ENCODE results near the gene FAM83D.

FAM83D gene

DNA sequence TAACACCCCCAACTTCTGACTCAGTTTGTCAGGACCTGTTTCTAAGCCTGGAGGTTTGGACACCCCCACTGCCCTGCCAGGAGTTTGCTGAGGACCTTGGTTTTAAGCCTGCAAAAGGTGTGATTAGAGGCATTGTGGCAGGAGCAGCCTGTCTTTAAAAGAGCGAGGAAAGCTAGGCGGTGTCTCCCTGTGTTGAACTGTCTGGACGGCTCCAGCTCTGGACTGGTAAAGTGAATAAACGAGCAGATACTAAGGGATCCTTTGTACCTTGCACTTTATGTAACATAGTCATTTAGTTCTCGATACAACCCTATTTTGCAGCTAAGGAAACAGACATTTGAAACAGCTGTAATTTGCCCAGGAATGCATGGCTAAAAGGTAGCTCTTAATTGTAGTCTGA, 14.4 kb downstream of the FAM83D start:
- Histone ChIP-seq H3K79me1 (replicated peaks; ENCODE audit: low read length, poor library complexity, severe bottlenecking) (peaks cover 36% of the 10 kb centered on the region), H3K4ac (ENCODE audit: low read depth in 1 of 2, low read length in 2 of 2) (no peak overlapping the region), H4K91ac (ENCODE audit: low read length) (no peak overlapping the region), H3K4me2 (ENCODE audit: low read length, poor library complexity, severe bottlenecking) (no peak overlapping the region), H3K4me1 (ENCODE audit: control insufficient read depth, insufficient read depth, low read depth, low read length) (peaks cover 6% of the 10 kb centered on the region), H2BK15ac (ENCODE audit: low read depth, poor library complexity, severe bottlenecking) (no peak overlapping the region), H2BK5ac (ENCODE audit: low read depth, low read length, poor library complexity, severe bottlenecking) (no peak overlapping the region), H2AFZ (ENCODE audit: low read depth, low read length) (no peak overlapping the region), H3K4me3 (ENCODE audit: insufficient read depth in 1 of 2, low read depth in 1 of 2, low read length in 2 of 2) (no peak overlapping the region), H2AK5ac (ENCODE audit: low read length, severe bottlenecking) (no peak overlapping the region), H3K23ac (ENCODE audit: low read length in 2 of 2) (no peak overlapping the region), H2BK12ac (ENCODE audit: low read length in 2 of 2) (no peak overlapping the region), H4K8ac (ENCODE audit: low read length) (no peak overlapping the region), H3K27ac (ENCODE audit: low read length, poor library complexity, severe bottlenecking) (no peak overlapping the region), H3K36me3 (ENCODE audit: control insufficient read depth in 1 of 2, insufficient read depth in 2 of 2, low read depth in 1 of 2, low read length in 2 of 2) (no peaks in the 10 kb centered on the region), H3K14ac (ENCODE audit: low read length in 2 of 2) (no peak overlapping the region), H3K27me3 (ENCODE audit: control insufficient read depth in 1 of 2, insufficient read depth in 1 of 2, low read length in 2 of 2) (no peaks in the 10 kb centered on the region), H3K9me3 (ENCODE audit: control insufficient read depth, low read length) (no peaks in the 10 kb centered on the region), H2BK120ac (ENCODE audit: low read depth, low read length) (no peak overlapping the region), H3K18ac (ENCODE audit: low read depth in 1 of 2, low read length in 2 of 2) (no peak overlapping the region), H3K9ac (ENCODE audit: low read length) (no peak overlapping the region)
- DNase-seq = no peak
- 95% methylated on average over 5 of the region's 5 CpGs for WGBS

DNA sequence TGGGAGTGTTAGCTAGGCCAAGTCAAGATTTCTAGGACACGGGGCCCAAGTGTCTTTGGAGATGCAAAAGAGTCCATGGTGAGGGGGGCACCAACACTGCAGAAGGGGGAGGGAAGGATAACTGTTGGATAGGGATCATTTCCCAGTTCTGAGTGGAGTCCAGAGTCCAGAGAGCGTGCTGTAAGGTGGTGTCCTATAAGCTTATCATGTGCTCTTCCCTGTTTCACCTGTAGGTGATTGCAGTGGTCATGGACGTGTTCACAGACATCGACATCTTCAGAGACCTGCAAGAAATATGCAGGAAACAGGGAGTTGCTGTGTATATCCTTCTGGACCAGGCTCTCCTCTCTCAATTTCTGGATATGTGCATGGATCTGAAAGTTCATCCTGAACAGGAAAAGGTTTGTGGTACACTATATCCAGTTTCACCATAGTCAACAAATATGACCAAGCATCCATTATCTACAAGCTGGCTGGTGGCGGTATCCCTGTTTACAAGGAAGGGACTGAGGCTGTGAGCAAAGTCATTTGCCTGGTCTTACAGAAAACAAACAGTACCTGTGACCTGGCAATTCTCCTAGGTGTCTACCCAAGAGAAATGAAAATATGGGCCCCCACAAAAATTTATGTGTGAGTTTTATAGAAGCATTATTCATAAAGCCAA, 15.6 kb downstream of the FAM83D start:
- no peaks in the 10 kb centered on the region for H3K4me1 ChIP-seq (ENCODE audit: control insufficient read depth, insufficient read depth, low read depth, low read length)
- H3K27me3 ChIP-seq (ENCODE audit: control insufficient read depth in 1 of 2, insufficient read depth in 1 of 2, low read length in 2 of 2) = no peaks in the 10 kb centered on the region
- DNase-seq = no peak
- no peaks in the 10 kb centered on the region for H3K9me3 ChIP-seq (ENCODE audit: control insufficient read depth, low read length)
- no peak overlapping the region for H3K23ac ChIP-seq (ENCODE audit: low read length in 2 of 2)
- no peak overlapping the region for H2AFZ ChIP-seq (ENCODE audit: low read depth, low read length)
- H3K18ac ChIP-seq (ENCODE audit: low read depth in 1 of 2, low read length in 2 of 2) = no peak overlapping the region
- no peak overlapping the region for H2BK15ac ChIP-seq (ENCODE audit: low read depth, poor library complexity, severe bottlenecking)
- no peak overlapping the region for H4K91ac ChIP-seq (ENCODE audit: low read length)
- H3K79me1 ChIP-seq (replicated peaks; ENCODE audit: low read length, poor library complexity, severe bottlenecking) = peaks cover 34% of the 10 kb centered on the region
- no peak overlapping the region for H2BK120ac ChIP-seq (ENCODE audit: low read depth, low read length)
- H3K9ac ChIP-seq (ENCODE audit: low read length) = no peak overlapping the region
- H2AK5ac ChIP-seq (ENCODE audit: low read length, severe bottlenecking) = no peak overlapping the region
- no peak overlapping the region for H3K27ac ChIP-seq (ENCODE audit: low read length, poor library complexity, severe bottlenecking)
- H3K4me3 ChIP-seq (ENCODE audit: insufficient read depth in 1 of 2, low read depth in 1 of 2, low read length in 2 of 2) = no peak overlapping the region
- no peak overlapping the region for H2BK12ac ChIP-seq (ENCODE audit: low read length in 2 of 2)
- H3K36me3 ChIP-seq (ENCODE audit: control insufficient read depth in 1 of 2, insufficient read depth in 2 of 2, low read depth in 1 of 2, low read length in 2 of 2) = no peaks in the 10 kb centered on the region
- WGBS = 97% methylated on average over 5 of the region's 5 CpGs
- H3K4ac ChIP-seq (ENCODE audit: low read depth in 1 of 2, low read length in 2 of 2) = no peak overlapping the region
- H3K14ac ChIP-seq (ENCODE audit: low read length in 2 of 2) = no peak overlapping the region
- H2BK5ac ChIP-seq (ENCODE audit: low read depth, low read length, poor library complexity, severe bottlenecking) = no peak overlapping the region
- no peak overlapping the region for H4K8ac ChIP-seq (ENCODE audit: low read length)
- no peak overlapping the region for H3K4me2 ChIP-seq (ENCODE audit: low read length, poor library complexity, severe bottlenecking)

DNA sequence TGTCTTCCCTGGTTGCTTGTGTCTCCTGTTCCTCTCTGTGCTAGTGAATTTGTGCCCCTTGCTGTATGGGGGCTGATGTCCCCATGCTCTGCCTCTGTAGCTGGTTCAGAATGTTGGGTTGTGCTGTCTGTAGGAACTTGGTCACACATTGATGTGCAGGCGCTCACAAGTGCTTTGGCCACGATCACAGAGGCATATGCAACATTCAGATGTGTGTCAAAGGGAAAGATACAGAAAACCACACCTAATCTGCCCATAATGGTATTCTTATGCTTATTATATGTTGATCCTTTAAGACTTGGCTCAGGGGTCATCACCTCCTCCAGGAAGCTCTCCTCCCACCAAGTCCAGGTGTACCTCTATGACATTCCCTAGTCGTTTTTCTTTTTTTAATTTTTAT, 18.8 kb downstream of the FAM83D start:
- Histone ChIP-seq H3K14ac (ENCODE audit: low read length in 2 of 2) (no peak overlapping the region), H3K4ac (ENCODE audit: low read depth in 1 of 2, low read length in 2 of 2) (no peak overlapping the region)

DNA sequence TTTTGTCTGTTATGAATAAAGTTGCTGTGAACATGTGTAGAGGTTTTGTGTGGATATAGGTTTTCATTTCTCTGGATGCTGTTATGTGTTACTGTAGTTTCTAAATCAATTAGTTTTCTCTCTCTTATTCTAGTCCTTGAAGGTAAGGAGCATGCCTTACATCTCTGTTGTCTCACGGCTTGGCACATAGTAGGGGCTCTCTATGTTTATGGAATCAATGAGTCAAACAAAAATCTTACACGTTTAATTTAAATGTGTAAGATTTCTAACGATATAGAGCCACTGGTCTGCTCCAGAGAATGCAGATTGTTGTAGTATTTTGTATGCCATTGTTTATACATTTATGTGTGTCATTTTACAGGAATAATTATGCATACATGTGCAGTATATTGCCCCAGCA, 20.6 kb downstream of the FAM83D start:
- Histone ChIP-seq H3K4me3 (ENCODE audit: insufficient read depth in 1 of 2, low read depth in 1 of 2, low read length in 2 of 2) (no peak overlapping the region), H2AK5ac (ENCODE audit: low read length, severe bottlenecking) (no peak overlapping the region), H3K14ac (ENCODE audit: low read length in 2 of 2) (no peak overlapping the region), H2BK12ac (ENCODE audit: low read length in 2 of 2) (no peak overlapping the region), H3K4me2 (ENCODE audit: low read length, poor library complexity, severe bottlenecking) (no peak overlapping the region), H3K27me3 (ENCODE audit: control insufficient read depth in 1 of 2, insufficient read depth in 1 of 2, low read length in 2 of 2) (no peaks in the 10 kb centered on the region), H3K23ac (ENCODE audit: low read length in 2 of 2) (no peak overlapping the region), H3K4ac (ENCODE audit: low read depth in 1 of 2, low read length in 2 of 2) (no peak overlapping the region), H2BK120ac (ENCODE audit: low read depth, low read length) (no peak overlapping the region), H3K9me3 (ENCODE audit: control insufficient read depth, low read length) (no peaks in the 10 kb centered on the region), H2AFZ (ENCODE audit: low read depth, low read length) (no peak overlapping the region), H3K79me1 (replicated peaks; ENCODE audit: low read length, poor library complexity, severe bottlenecking) (peaks cover 29% of the 10 kb centered on the region), H3K18ac (ENCODE audit: low read depth in 1 of 2, low read length in 2 of 2) (no peak overlapping the region), H2BK5ac (ENCODE audit: low read depth, low read length, poor library complexity, severe bottlenecking) (no peak overlapping the region), H3K4me1 (ENCODE audit: control insufficient read depth, insufficient read depth, low read depth, low read length) (no peaks in the 10 kb centered on the region), H2BK15ac (ENCODE audit: low read depth, poor library complexity, severe bottlenecking) (no peak overlapping the region), H4K8ac (ENCODE audit: low read length) (no peak overlapping the region), H3K27ac (ENCODE audit: low read length, poor library complexity, severe bottlenecking) (no peak overlapping the region), H4K91ac (ENCODE audit: low read length) (no peak overlapping the region), H3K9ac (ENCODE audit: low read length) (no peak overlapping the region), H3K36me3 (ENCODE audit: control insufficient read depth in 1 of 2, insufficient read depth in 2 of 2, low read depth in 1 of 2, low read length in 2 of 2) (peaks cover 3 to 5% of the 10 kb centered on the region in 2 experiments)
- DNase-seq = no peak
- WGBS = 98% methylated on average over 3 of the region's 3 CpGs

More for the DNA sequence above, 18.8 kb downstream of the FAM83D start:
- H2BK120ac ChIP-seq (ENCODE audit: low read depth, low read length) = no peak overlapping the region
- no peak overlapping the region for H3K27ac ChIP-seq (ENCODE audit: low read length, poor library complexity, severe bottlenecking)
- no peak overlapping the region for H2BK12ac ChIP-seq (ENCODE audit: low read length in 2 of 2)
- H2BK15ac ChIP-seq (ENCODE audit: low read depth, poor library complexity, severe bottlenecking) = no peak overlapping the region
- no peaks in the 10 kb centered on the region for H3K9me3 ChIP-seq (ENCODE audit: control insufficient read depth, low read length)
- H3K4me3 ChIP-seq (ENCODE audit: insufficient read depth in 1 of 2, low read depth in 1 of 2, low read length in 2 of 2) = no peak overlapping the region
- H2AK5ac ChIP-seq (ENCODE audit: low read length, severe bottlenecking) = no peak overlapping the region
- no peak overlapping the region for H3K4me2 ChIP-seq (ENCODE audit: low read length, poor library complexity, severe bottlenecking)
- no peak overlapping the region for H2AFZ ChIP-seq (ENCODE audit: low read depth, low read length)
- no peak overlapping the region for H2BK5ac ChIP-seq (ENCODE audit: low read depth, low read length, poor library complexity, severe bottlenecking)
- no peaks in the 10 kb centered on the region for H3K27me3 ChIP-seq (ENCODE audit: control insufficient read depth in 1 of 2, insufficient read depth in 1 of 2, low read length in 2 of 2)
- no peak for DNase-seq
- H3K23ac ChIP-seq (ENCODE audit: low read length in 2 of 2) = no peak overlapping the region
- no peak overlapping the region for H3K9ac ChIP-seq (ENCODE audit: low read length)
- no peak overlapping the region for H3K18ac ChIP-seq (ENCODE audit: low read depth in 1 of 2, low read length in 2 of 2)
- H3K4me1 ChIP-seq (ENCODE audit: control insufficient read depth, insufficient read depth, low read depth, low read length) = no peaks in the 10 kb centered on the region
- no peaks in the 10 kb centered on the region for H3K36me3 ChIP-seq (ENCODE audit: control insufficient read depth in 1 of 2, insufficient read depth in 2 of 2, low read depth in 1 of 2, low read length in 2 of 2)
- no CpG with 5 or more reads among the region's 3 CpGs for WGBS
- no peak overlapping the region for H4K8ac ChIP-seq (ENCODE audit: low read length)
- H4K91ac ChIP-seq (ENCODE audit: low read length) = no peak overlapping the region
- H3K79me1 ChIP-seq (replicated peaks; ENCODE audit: low read length, poor library complexity, severe bottlenecking) = peaks cover 31% of the 10 kb centered on the region

All from mesenchymal stem cell (in vitro differentiated cells and primary cell).